ENCODE results near the gene ABCG5. TPM values are rescaled to one million over a fixed set of nuclear protein-coding genes. Genes with fewer than 3 reads are reported as not detected.

The ABCG5 gene
- total and polyA plus RNA-seq, 2 experiments from 2014 or later = not detected

GRCh38 chr2:43880952-43881351, 42.3 kb upstream of the ABCG5 start:
- Histone ChIP-seq H3K4me3 (no peak overlapping the region), H3K36me3 (no peaks in the 10 kb centered on the region), H3K9me3 (ENCODE audit: low read depth) (no peaks in the 10 kb centered on the region), H3K27me3 (no peaks in the 10 kb centered on the region), H3K4me1 (ENCODE audit: low read depth) (no peaks in the 10 kb centered on the region), H3K27ac (no peak overlapping the region)
- no peak for DNase-seq (ENCODE audit: low read depth in 1 of 2, low spot score in 1 of 2)
- TF ChIP-seq, protein P1, sequence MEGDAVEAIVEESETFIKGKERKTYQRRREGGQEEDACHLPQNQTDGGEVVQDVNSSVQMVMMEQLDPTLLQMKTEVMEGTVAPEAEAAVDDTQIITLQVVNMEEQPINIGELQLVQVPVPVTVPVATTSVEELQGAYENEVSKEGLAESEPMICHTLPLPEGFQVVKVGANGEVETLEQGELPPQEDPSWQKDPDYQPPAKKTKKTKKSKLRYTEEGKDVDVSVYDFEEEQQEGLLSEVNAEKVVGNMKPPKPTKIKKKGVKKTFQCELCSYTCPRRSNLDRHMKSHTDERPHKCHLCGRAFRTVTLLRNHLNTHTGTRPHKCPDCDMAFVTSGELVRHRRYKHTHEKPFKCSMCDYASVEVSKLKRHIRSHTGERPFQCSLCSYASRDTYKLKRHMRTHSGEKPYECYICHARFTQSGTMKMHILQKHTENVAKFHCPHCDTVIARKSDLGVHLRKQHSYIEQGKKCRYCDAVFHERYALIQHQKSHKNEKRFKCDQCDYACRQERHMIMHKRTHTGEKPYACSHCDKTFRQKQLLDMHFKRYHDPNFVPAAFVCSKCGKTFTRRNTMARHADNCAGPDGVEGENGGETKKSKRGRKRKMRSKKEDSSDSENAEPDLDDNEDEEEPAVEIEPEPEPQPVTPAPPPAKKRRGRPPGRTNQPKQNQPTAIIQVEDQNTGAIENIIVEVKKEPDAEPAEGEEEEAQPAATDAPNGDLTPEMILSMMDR (IDR thresholded peaks at IDR 0.05; ENCODE audit: low read depth, low read length) = no peak

DNA sequence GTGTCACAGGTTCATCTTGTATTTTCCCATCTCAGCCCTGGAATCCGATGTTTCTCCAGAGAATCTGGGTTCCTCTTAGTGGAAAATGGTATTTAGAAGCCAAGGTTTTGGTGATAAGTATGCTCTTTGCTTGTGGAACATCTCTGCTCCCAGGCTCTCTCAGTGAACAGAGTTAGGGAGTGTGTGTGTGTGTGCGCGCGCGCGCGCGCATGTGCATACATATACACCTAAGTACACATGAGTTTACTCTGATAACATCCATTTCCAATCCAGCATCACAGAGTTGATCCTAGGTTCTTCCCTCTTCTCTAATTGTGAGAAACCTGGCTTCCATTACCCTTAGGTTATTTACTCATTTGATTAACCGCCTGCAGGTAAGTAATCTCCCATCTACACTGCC, 41.8 kb upstream of the ABCG5 start:
- DNase-seq (ENCODE audit: low read depth in 1 of 2, low spot score in 1 of 2) = no peak
- no peaks in the 10 kb centered on the region for H3K36me3 ChIP-seq
- no peaks in the 10 kb centered on the region for H3K9me3 ChIP-seq (ENCODE audit: low read depth)
- H3K27me3 ChIP-seq = no peaks in the 10 kb centered on the region
- H3K27ac ChIP-seq = no peak overlapping the region
- H3K4me3 ChIP-seq = no peak overlapping the region
- TF ChIP-seq, protein P1 (IDR thresholded peaks at IDR 0.05; ENCODE audit: low read depth, low read length) = no peak
- H3K4me1 ChIP-seq (ENCODE audit: low read depth) = no peaks in the 10 kb centered on the region

DNA sequence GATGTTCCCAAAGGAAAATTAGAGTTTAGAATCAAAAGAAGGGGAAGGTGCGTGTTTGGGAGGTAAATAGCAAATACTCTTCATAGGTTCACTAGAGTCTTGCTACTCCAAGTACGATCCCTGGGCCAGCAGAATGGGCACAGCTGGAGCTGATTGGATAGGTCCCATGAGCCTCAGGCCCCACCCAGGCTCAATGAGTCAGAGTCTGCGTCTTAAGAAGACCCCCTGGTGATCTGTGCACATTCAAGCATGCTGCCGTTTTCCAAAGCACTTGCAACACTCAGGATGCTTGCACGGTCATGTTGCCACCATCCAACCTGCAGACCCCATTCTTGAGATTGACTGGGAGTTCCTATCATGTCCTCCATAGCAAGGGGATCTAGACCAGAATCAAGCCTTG, 40.6 kb upstream of the ABCG5 start:
- TF ChIP-seq, protein P1 (IDR thresholded peaks at IDR 0.05; ENCODE audit: low read depth, low read length) = no peak
- Histone ChIP-seq H3K27me3 (no peaks in the 10 kb centered on the region), H3K36me3 (no peaks in the 10 kb centered on the region), H3K4me1 (ENCODE audit: low read depth) (no peaks in the 10 kb centered on the region), H3K9me3 (ENCODE audit: low read depth) (no peaks in the 10 kb centered on the region), H3K4me3 (no peak overlapping the region), H3K27ac (no peak overlapping the region)
- DNase-seq (ENCODE audit: low read depth in 1 of 2, low spot score in 1 of 2) = no peak

DNA sequence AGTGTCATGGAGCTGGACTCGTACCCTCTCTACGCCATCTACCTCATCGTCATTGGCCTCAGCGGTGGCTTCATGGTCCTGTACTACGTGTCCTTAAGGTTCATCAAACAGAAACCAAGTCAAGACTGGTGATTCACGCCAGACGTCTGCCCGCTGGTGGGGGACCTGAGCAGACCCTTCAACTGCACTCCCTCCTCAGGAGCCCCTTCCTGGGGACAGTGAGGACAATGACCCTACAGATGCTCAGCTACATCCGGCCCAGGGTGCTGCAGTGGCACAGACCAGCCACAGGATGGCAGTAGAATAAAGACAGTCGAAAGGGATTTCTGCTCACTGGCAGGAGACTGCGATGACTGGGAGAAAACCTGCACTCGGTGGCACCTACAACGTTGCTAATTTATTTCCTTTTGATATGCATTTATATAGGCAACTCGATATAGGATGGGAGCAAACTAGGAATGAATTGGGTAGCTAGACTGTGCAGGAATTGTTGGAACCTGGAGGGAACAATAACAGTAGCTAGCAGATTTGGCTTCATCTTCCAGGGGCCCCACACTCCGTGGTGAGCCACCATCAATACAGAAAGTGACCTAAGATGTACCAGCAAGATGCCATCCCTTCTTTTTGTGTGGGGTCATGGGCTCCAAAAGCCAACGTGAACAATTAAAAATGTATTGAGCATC, 39.3 kb upstream of the ABCG5 start:
- Histone ChIP-seq H3K4me3 (no peak overlapping the region), H3K4me1 (ENCODE audit: low read depth) (no peaks in the 10 kb centered on the region), H3K9me3 (ENCODE audit: low read depth) (no peaks in the 10 kb centered on the region), H3K36me3 (no peaks in the 10 kb centered on the region), H3K27ac (no peak overlapping the region), H3K27me3 (no peaks in the 10 kb centered on the region)
- DNase-seq (ENCODE audit: low read depth in 1 of 2, low spot score in 1 of 2) = peak; percentile 67 to 73
- TF ChIP-seq, protein P1 (IDR thresholded peaks at IDR 0.05; ENCODE audit: low read depth, low read length) = peak; percentile 96

DNA sequence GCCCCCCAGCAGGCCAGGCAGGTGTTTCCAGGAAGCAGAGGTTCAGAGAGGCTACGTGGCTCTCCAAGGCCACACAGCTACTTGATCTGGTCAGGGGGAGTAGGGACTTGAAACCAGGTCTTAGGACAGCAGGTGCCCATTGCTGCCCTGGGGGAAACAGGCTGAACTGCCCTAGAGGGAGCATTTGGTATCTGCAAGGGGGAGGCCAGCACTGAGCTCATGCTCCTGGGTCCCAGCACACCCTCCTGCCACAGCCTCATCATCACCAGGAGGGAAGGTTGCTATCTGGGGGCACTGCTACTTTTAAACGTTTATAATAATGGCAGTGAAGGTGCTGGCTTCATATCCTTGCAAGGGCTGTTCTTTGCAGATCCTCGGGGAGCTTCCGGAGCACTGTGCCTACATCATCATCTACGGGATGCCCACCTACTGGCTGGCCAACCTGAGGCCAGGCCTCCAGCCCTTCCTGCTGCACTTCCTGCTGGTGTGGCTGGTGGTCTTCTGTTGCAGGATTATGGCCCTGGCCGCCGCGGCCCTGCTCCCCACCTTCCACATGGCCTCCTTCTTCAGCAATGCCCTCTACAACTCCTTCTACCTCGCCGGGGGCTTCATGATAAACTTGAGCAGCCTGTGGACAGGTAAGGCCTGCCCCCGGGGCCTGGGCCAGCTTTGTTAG, 36.3 kb upstream of the ABCG5 start:
- Histone ChIP-seq H3K27ac (no peak overlapping the region), H3K4me3 (no peak overlapping the region), H3K9me3 (ENCODE audit: low read depth) (no peaks in the 10 kb centered on the region), H3K4me1 (ENCODE audit: low read depth) (no peaks in the 10 kb centered on the region), H3K36me3 (no peaks in the 10 kb centered on the region), H3K27me3 (no peaks in the 10 kb centered on the region)
- DNase-seq (ENCODE audit: low read depth in 1 of 2, low spot score in 1 of 2) = no peak
- TF ChIP-seq, protein P1 (IDR thresholded peaks at IDR 0.05; ENCODE audit: low read depth, low read length) = no peak
